ENCODE data around the gene DNAL4.

DNA sequence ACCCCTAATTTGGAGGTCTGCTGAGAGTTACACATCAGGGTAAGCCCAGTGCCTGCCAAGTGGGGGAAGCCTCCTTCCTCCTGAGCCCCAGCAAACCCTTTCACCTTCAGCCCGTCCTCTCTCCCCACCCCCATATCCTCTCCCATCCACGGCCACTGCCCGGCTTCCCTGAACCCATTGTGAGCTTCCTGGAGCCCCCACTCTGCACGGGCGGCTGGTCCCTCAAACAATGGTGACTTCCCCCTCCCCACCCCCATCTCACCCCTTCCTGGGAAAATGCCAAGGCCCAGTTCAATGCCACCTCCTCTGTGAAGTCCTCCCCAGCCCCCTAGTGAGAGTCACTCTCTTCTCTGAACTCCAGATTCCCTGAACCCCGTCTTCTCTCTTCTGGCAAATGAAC lies 17.9 kb downstream of the DNAL4 start:
- TF ChIP-seq, protein P1, sequence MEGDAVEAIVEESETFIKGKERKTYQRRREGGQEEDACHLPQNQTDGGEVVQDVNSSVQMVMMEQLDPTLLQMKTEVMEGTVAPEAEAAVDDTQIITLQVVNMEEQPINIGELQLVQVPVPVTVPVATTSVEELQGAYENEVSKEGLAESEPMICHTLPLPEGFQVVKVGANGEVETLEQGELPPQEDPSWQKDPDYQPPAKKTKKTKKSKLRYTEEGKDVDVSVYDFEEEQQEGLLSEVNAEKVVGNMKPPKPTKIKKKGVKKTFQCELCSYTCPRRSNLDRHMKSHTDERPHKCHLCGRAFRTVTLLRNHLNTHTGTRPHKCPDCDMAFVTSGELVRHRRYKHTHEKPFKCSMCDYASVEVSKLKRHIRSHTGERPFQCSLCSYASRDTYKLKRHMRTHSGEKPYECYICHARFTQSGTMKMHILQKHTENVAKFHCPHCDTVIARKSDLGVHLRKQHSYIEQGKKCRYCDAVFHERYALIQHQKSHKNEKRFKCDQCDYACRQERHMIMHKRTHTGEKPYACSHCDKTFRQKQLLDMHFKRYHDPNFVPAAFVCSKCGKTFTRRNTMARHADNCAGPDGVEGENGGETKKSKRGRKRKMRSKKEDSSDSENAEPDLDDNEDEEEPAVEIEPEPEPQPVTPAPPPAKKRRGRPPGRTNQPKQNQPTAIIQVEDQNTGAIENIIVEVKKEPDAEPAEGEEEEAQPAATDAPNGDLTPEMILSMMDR (IDR thresholded peaks at IDR 0.05; ENCODE audit: borderline replicate concordance, extremely low read depth, low read length, poor library complexity, severe bottlenecking) = no peak
- TF ChIP-seq EZH2 (IDR thresholded peaks at IDR 0.05; ENCODE audit: borderline replicate concordance, low read depth, low read length, severe bottlenecking) = no peak
